NCI-H82 treated with DMSO at 0.1 percent for 48 hours (cell line): Measurements from ENCODE around the gene PPFIBP2.

ENCODE experiments used
- DNase-seq: peaks from one replicate; lab custom pipeline; 2025; ENCODE audit not compliant: unreplicated experiment; lab: John Stamatoyannopoulos, UW

The PPFIBP2 gene

GRCh38 chr11:7622721-7623120 is 108.9 kb downstream of the PPFIBP2 start:
- no peak for DNase-seq

DNA sequence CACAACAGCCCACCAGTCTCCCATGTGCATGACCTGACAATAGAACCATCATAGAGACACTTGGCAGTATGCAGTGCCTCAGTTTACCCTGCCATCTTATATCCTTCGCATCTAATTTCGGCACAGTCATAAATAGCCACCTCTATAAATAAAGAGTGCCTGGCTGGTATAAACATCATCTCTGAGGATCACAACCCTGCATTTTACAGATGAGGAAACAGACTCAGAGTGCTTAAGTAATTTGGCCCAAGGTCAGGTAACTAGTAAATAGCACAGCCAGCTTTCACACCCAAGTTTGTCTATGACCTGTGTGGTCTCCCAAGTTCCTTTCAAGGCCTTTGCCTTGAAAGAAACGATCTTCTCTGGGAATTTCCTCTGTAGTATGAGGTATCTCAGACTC is 114.9 kb downstream of the PPFIBP2 start:
- no peak for DNase-seq

DNA sequence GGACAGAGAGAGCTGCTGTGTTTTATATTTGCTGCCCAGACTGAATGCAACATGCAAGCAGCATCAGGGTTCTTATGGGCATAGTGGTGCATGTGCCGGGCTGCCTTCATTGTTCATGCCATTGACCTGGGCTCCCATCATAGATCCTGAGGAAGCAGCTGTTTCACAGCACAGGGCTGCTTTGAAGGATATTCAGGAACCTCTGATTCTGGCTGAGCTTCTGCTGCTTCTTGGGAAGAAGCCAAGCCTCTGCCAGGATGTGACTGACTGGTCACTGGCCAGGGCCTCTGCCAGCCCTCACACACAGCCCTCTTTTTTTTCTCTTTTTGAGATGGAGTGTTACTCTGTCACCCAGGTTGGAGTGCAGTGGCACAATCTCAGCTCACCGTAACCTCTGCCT is 116.2 kb downstream of the PPFIBP2 start:
- no peak for DNase-seq

DNA sequence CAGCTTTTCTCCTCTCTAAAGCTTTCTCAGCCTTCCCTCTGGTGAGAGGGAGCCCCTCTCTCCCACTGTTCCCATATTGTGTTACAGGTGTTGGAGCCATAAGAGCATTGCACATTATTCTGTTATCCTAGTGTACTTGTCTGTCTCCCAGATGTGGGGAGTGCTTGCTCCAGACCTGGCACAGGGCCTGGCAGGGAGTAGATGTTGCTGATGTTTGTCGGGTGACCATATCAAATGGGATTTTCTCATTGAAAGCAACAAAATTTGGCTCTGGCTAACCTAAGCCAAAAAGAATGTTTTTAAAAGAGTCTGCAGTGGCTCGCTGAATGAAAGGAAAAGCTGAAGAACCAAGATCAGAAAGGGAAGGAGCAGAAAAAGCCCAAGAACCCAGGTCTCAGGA is 118.4 kb downstream of the PPFIBP2 start:
- no peak for DNase-seq

DNA sequence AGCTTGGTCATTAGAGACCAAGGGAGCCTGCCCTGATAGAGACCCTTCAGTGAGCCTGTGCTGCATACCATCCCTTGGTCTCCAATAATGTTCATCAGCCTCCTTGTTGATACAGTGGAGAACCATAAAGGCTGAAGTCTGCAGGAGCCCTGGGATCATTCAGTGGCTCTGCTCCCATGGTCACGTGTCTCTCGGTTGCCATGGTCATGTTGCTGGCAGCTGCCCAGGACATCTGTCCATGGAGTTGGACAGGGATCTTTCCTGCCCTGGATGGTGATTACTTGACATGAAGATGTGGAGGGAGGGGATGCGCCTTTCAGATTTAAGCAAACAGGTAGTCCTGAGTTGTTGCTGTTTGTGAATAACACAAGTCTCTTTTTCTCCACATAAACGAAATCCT is 121.3 kb downstream of the PPFIBP2 start:
- no peak for DNase-seq

DNA sequence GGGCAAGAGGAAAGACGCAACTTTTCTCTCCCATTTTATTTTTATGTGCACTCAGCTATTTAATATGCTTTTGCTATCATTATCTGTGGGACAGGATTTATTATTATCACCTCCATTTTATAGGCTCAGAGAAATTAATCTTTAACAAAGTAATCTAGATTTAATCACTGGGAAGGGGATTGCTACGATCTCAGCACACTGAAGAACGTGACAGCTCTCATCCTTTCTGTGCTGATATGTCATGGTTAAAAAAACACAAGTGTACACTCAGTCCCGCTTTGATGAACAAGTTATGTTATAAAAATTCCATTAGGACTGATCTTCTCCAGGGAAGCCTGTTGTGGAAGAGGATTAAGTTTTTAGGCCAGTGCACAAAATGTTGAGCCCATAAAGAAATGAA is 121.9 kb downstream of the PPFIBP2 start:
- no peak for DNase-seq

DNA sequence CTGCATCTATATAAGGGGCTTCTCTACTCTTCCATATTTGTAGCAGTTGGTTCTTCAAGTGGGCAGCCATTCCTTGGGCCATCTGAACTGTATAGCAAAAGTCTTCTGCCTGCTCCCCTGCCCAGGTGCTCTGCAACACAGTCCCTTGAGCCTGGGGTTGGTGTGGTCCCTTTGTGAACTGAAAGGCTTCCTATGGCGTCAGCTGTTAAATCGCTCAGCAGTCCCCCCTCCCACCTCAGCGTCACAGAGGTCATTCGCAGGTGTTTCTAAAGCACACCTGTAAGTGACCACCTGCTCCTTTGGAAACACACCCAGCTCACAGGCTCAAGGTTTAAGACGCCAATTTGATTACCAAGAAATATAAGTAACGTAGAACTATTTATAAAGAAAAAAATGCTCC is 122.6 kb downstream of the PPFIBP2 start:
- no peak for DNase-seq

- no peak for DNase-seq
These were observed 123.8 kb downstream of the PPFIBP2 start for GRCh38 chr11:7637447-7638157.

- DNase-seq: no peak
These were observed 125.2 kb downstream of the PPFIBP2 start for GRCh38 chr11:7638710-7639642.

DNA sequence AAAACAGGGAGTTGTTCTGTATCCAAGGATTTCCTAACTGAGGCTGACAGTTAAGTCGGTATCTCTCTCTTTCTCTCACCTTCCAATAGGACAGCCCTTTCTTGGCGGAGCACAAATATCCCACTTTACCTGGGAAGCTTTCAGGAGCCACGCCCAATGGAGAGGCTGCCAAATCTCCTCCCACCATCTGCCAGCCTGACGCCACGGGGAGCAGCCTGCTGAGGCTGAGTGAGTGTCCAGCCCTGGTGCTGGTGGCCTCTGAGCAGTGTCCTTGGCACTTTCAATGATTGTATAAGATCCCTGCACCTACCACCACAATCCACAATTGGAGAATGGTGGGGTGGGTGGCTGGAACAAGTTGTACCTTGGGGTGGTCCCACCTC is 125.8 kb downstream of the PPFIBP2 start:
- DNase-seq: no peak

GRCh38 chr11:7640816-7641215 is 127.0 kb downstream of the PPFIBP2 start:
- no peak for DNase-seq

DNA sequence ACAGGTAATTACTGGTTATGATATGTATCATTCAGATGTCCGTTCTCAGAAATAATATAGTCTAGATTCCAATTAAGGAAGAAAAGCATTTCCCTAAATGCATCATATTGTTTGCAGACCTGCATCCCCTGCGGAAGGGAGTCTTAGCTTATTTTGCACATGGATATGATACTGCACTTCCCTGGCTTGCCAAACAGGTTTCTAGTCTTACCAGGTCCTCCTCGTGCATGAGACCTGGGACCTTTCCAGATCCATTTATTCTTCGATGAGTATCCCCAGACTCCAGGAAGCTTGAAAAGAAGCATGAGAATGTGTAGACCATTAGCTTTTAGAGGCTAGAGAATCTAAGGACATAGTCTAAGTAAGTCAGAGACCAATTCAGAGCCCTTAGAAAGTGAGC is 128.9 kb downstream of the PPFIBP2 start:
- DNase-seq: no peak

GRCh38 chr11:7643314-7643713 is 129.5 kb downstream of the PPFIBP2 start:
- DNase-seq: no peak

GRCh38 chr11:7645206-7645605 is 131.4 kb downstream of the PPFIBP2 start:
- no peak for DNase-seq

DNA sequence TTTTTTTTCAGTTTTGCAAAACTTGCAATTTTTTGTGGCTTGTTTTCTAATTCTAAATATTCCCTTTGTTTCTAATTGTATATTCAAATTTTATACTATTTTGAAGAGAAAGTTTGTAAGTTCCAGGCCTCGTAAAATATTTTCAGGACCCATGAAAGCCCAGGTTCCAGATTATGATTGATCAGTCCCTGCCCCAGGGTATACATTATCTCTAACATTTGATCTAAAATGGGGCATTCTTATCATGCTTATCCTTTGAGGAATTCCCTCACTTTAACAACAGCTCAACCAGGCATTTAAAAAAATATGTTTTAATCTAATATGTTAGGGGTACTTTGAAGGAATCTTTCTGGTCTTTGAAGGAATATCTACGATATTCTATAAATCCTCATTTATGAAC is 133.1 kb downstream of the PPFIBP2 start:
- no peak for DNase-seq

GRCh38 chr11:7648264-7648663 is 134.5 kb downstream of the PPFIBP2 start:
- DNase-seq: no peak

DNA sequence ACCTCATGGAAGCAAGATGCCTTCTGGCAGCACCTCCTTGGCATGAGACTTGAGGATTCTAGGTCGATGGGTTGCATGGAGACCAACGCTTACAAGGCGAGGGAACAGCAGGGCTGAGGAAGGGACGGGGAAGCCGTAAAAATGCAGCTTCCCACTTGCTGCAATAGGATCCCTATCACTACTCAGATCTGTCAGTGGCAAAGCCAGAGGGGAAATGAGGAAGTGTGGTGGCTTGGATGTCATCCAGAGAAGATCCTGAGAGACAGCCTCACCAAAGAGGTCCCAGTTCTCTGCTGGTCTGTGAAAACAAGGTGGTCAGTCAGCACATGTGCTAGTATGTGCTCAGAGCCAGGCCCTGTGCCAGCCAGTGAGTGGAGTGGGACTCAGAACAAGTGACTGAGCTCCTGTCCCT is 137.3 kb downstream of the PPFIBP2 start:
- DNase-seq: no peak

- no peak for DNase-seq
These were observed 137.9 kb downstream of the PPFIBP2 start for GRCh38 chr11:7651700-7652099.

GRCh38 chr11:7654195-7654705 is 140.5 kb downstream of the PPFIBP2 start:
- no peak for DNase-seq

DNA sequence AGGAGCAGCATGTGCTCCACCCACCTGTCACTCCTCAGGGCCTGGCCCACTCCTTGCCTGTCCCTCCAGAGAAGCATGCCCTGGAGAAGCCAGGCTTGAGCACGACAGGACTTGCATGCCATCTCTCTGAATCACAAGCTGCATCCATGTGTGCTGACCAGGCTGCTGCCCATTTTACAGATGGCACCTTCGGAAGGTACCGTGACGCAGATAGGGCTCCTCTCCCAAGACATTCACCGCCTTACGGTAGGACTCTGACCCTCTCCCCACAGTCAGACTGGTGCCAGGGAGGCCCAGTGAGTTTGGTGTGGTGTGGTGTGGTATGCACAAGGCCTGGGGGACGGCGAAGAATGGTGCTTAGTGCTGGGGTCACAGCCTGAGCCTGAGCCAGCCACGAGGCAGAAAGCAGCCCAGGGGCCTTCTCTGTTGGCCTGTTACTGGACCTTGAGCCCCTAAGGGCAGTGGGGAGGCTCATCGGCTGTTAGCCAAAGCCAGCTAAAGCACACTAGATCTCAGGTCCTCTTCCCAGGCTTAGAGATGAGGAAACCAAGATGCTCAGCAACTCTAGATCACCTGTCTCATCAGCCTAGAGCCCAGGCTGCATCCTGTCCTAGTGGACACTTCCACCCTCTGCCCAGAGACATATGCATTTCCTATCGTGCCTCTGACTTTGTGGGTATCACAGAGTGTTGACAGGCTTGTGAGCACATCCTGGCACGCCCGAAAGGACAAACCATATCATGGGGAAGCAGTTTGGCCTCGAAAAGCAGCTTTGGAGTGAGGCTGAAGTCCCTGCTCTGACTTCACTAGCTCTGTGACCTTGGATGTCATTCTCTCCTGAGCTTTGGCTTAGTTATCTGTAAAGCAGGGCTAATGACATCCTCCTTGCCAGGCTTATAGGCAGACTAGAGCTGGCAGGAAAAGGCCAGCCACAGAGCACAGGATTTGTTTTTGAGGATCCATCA is 141.7 kb downstream of the PPFIBP2 start:
- DNase-seq: no peak

DNA sequence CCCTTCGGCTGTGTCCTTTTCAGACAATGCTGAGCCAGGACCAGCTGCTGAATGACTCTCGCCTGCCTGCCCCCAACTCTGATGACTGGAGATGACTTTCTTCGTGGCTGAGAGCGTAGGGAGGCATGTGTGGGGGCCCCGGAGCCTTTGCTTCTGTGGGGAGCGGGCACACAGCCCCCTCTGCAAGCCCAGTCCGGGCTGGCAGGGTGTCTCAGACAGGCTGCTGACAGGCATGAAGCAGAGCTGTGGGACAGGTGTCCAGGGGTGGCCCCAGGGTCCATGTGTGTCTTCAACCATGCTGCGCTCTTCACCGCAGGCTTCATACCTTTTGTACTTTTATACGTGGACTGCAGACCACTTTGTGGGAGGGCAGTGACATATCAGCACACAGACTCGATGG is 142.9 kb downstream of the PPFIBP2 start:
- no peak for DNase-seq
